ENCODE measurements around the gene IFNL1.
"Not testable (repeated sequence)": the region's sequence is repeated elsewhere in the genome, so short reads cannot be mapped to it uniquely, and the experiment has no call there.

IFNL1 gene

GRCh38 chr19:39270036-39270871 lies 26.0 kb upstream of the IFNL1 start:
- DNase-seq (ENCODE audit: low read depth in 2 of 2) = no peak

GRCh38 chr19:39273859-39274258 lies 22.3 kb upstream of the IFNL1 start:
- DNase-seq (ENCODE audit: low read depth in 2 of 2) = not testable (repeated sequence)

- DNase-seq (ENCODE audit: low read depth in 2 of 2) = no peak
Observed at GRCh38 chr19:39275578-39275977, 20.6 kb upstream of the IFNL1 start.

GRCh38 chr19:39276740-39277139 lies 19.5 kb upstream of the IFNL1 start:
- DNase-seq (ENCODE audit: low read depth in 2 of 2) = no peak

GRCh38 chr19:39277598-39277997 lies 18.6 kb upstream of the IFNL1 start:
- no peak for DNase-seq (ENCODE audit: low read depth in 2 of 2)

- no peak for DNase-seq (ENCODE audit: low read depth in 2 of 2)
Observed at GRCh38 chr19:39282021-39282420, 14.2 kb upstream of the IFNL1 start.

GRCh38 chr19:39284032-39284431 lies 12.2 kb upstream of the IFNL1 start:
- no peak for DNase-seq (ENCODE audit: low read depth in 2 of 2)

GRCh38 chr19:39293394-39293793 lies 2.8 kb upstream of the IFNL1 start:
- no peak for DNase-seq (ENCODE audit: low read depth in 2 of 2)

- no peak for DNase-seq (ENCODE audit: low read depth in 2 of 2)
Observed at GRCh38 chr19:39296906-39297305, 699 bp downstream of the IFNL1 start.

GRCh38 chr19:39297931-39298634 lies 1.9 kb downstream of the IFNL1 start:
- peak; percentile 27 to 38 for DNase-seq (ENCODE audit: low read depth in 2 of 2)

GRCh38 chr19:39299404-39299803 lies 3.2 kb downstream of the IFNL1 start:
- no peak for DNase-seq (ENCODE audit: low read depth in 2 of 2)

GRCh38 chr19:39299832-39300231 lies 3.6 kb downstream of the IFNL1 start:
- DNase-seq (ENCODE audit: low read depth in 2 of 2) = no peak

GRCh38 chr19:39301021-39301420 lies 4.8 kb downstream of the IFNL1 start:
- no peak for DNase-seq (ENCODE audit: low read depth in 2 of 2)

- no peak for DNase-seq (ENCODE audit: low read depth in 2 of 2)
Observed at GRCh38 chr19:39301562-39301961, 5.4 kb downstream of the IFNL1 start.

- DNase-seq (ENCODE audit: low read depth in 2 of 2) = no peak
Observed at GRCh38 chr19:39303373-39304184, 7.4 kb downstream of the IFNL1 start.

GRCh38 chr19:39304185-39304513 lies 7.9 kb downstream of the IFNL1 start:
- DNase-seq (ENCODE audit: low read depth in 2 of 2) = no peak

GRCh38 chr19:39304701-39305571 lies 8.7 kb downstream of the IFNL1 start:
- no peak for DNase-seq (ENCODE audit: low read depth in 2 of 2)

- no peak for DNase-seq (ENCODE audit: low read depth in 2 of 2)
Observed at GRCh38 chr19:39306075-39306474, 9.9 kb downstream of the IFNL1 start.

- no peak for DNase-seq (ENCODE audit: low read depth in 2 of 2)
Observed at GRCh38 chr19:39307046-39307821, 11.0 kb downstream of the IFNL1 start.

- DNase-seq (ENCODE audit: low read depth in 2 of 2) = no peak
Observed at GRCh38 chr19:39307822-39308530, 11.8 kb downstream of the IFNL1 start.
